GM21423 (cell line): Measurements from ENCODE around the gene SFXN5.

Experiments
- ATAC-seq: cut with Tn5 transposase; IDR thresholded peaks from one replicate; pipeline ENCODE4 v1.9.1; 2021; ENCODE audit warnings: mild to moderate bottlenecking, moderate library complexity; ENCODE audit not compliant: unreplicated experiment

The SFXN5 gene

GRCh38 chr2:73053316-73054114, 18.0 kb downstream of the SFXN5 start:
- ATAC-seq: no peak

- no peak for ATAC-seq
Observed at GRCh38 chr2:73050121-73050545, 21.4 kb downstream of the SFXN5 start.

GRCh38 chr2:73043929-73044832, 27.3 kb downstream of the SFXN5 start:
- ATAC-seq: no peak

GRCh38 chr2:73043276-73043675, 28.2 kb downstream of the SFXN5 start:
- no peak for ATAC-seq

- no peak for ATAC-seq
Observed at GRCh38 chr2:73037947-73038585, 33.4 kb downstream of the SFXN5 start.

- ATAC-seq: no peak
Observed at GRCh38 chr2:73036766-73037165, 34.7 kb downstream of the SFXN5 start.

GRCh38 chr2:73035899-73036711, 35.4 kb downstream of the SFXN5 start:
- ATAC-seq: no peak

- no peak for ATAC-seq
Observed at GRCh38 chr2:73034661-73035375, 36.7 kb downstream of the SFXN5 start.

GRCh38 chr2:73033766-73034381, 37.6 kb downstream of the SFXN5 start:
- ATAC-seq: no peak

- no peak for ATAC-seq
Observed at GRCh38 chr2:73033142-73033765, 38.3 kb downstream of the SFXN5 start.

- ATAC-seq: no peak
Observed at GRCh38 chr2:73032702-73033097, 38.8 kb downstream of the SFXN5 start.

GRCh38 chr2:73031725-73032701, 39.5 kb downstream of the SFXN5 start:
- no peak for ATAC-seq

GRCh38 chr2:73031095-73031678, 40.3 kb downstream of the SFXN5 start:
- ATAC-seq: no peak

GRCh38 chr2:73028841-73029240, 42.7 kb downstream of the SFXN5 start:
- ATAC-seq: no peak

GRCh38 chr2:73027340-73027739, 44.2 kb downstream of the SFXN5 start:
- no peak for ATAC-seq

GRCh38 chr2:73023497-73023896, 48.0 kb downstream of the SFXN5 start:
- no peak for ATAC-seq

GRCh38 chr2:73022024-73022568, 49.4 kb downstream of the SFXN5 start:
- no peak for ATAC-seq
